Measurements from ENCODE around the gene SIGLEC7. TPM values are rescaled to one million over a fixed set of nuclear protein-coding genes. Genes with fewer than 3 reads are reported as not detected.

Gene SIGLEC7
- total and polyA plus RNA-seq, 10 of the 15 experiments (the other 5 are each of a cell fraction or from before 2014, with no cell fraction given): 0.15 TPM; not detected in 9

- no peak for TF ChIP-seq HSF1 (IDR thresholded peaks at IDR 0.05; ENCODE audit: low read depth, low read length)
- no peak for TF ChIP-seq PAX5 (IDR thresholded peaks at IDR 0.05; ENCODE audit: borderline replicate concordance, low read depth, low read length)
These were observed 22.5 kb upstream of the SIGLEC7 start (continued) for GRCh38 chr19:51119611-51120010.

- no peak overlapping the region for H2AFZ ChIP-seq (ENCODE audit: control insufficient read depth, low read depth, low read length)
These were observed 21.9 kb upstream of the SIGLEC7 start for GRCh38 chr19:51120160-51120559.

More at GRCh38 chr19:51120160-51120559, 21.9 kb upstream of the SIGLEC7 start:
- in situ Hi-C loops (cut with MboI) (no loop called here), intact Hi-C loops (cut with micrococcal nuclease; ENCODE audit: unreplicated experiment) (no loop called here)
- no peak overlapping the region for H3K4me2 ChIP-seq (ENCODE audit: control insufficient read depth, insufficient read depth)
- H3K9me3 ChIP-seq (replicated peaks; ENCODE audit: control insufficient read depth, insufficient read depth, low read length): no peaks in the 10 kb centered on the region
- no peaks in the 10 kb centered on the region for H3K79me2 ChIP-seq (ENCODE audit: control insufficient read depth, insufficient read depth, low read length)
- H3K4me3 ChIP-seq: no peak overlapping the region
- DNase-seq (ENCODE audit: low read depth, low spot score) (no peak), FAIRE-seq (no peak), ATAC-seq (no peak)
- H3K27me3 ChIP-seq (replicated peaks in 1 of 2; ENCODE audit: control insufficient read depth in 2 of 2, insufficient read depth in 2 of 2, low read length in 1 of 2): peaks cover 0 to 3% of the 10 kb centered on the region in 2 experiments; a peak in 2 of 4 replicates
- POLR2A ChIA-PET: no interaction called here
- CTCF ChIA-PET: no interaction called here
- no peaks in the 10 kb centered on the region for H3K36me3 ChIP-seq (ENCODE audit: control insufficient read depth in 2 of 2, insufficient read depth in 2 of 2, low read length in 1 of 2)
- RAD21 ChIA-PET (ENCODE audit: unreplicated experiment): no interaction called here
- WGBS (ENCODE audit: insufficient coverage, insufficient replicate concordance, low lambda C conversion rate, missing lambda C conversion rate): 37% methylated on average over 6 of the region's 6 CpGs
- H3K4me1 ChIP-seq (ENCODE audit: control insufficient read depth, insufficient read depth, low read length): no peaks in the 10 kb centered on the region; the same call in 1 of the 2 replicates
- TF ChIP-seq WRNIP1 (IDR thresholded peaks at IDR 0.05; ENCODE audit: borderline replicate concordance, low read depth, low read length) (no peak), CTCF (IDR thresholded peaks at IDR 0.05 in 2 of 3, conservative IDR thresholded peaks at IDR 0.05 in 1 of 3; ENCODE audit: control insufficient read depth in 2 of 3, extremely low read depth in 1 of 3, insufficient read depth in 1 of 3, low read depth in 3 of 3, low read length in 3 of 3) (no peak), DPF2 (IDR thresholded peaks at IDR 0.05) (no peak), BCL3 (IDR thresholded peaks at IDR 0.05; ENCODE audit: borderline replicate concordance, insufficient read depth, low read depth, low read length, poor library complexity, severe bottlenecking) (no peak), RELB (IDR thresholded peaks at IDR 0.05; ENCODE audit: low read depth) (no peak), SMARCA5 (IDR thresholded peaks at IDR 0.05) (no peak), RUNX3 (IDR thresholded peaks at IDR 0.05; ENCODE audit: low read length) (no peak), IRF5 (IDR thresholded peaks at IDR 0.05; ENCODE audit: borderline replicate concordance) (no peak), CBX5 (IDR thresholded peaks at IDR 0.05; ENCODE audit: low read depth) (no peak)
- no TSS peak for BruUV-seq (replicated peaks)
- no peak overlapping the region for H3K27ac ChIP-seq (ENCODE audit: control insufficient read depth, insufficient read depth)
- H4K20me1 ChIP-seq (ENCODE audit: control insufficient read depth, insufficient read depth): no peaks in the 10 kb centered on the region
- SMC1A ChIA-PET (ENCODE audit: uncharacterized antibody, unreplicated experiment): no interaction called here
- no peak overlapping the region for H3K9ac ChIP-seq (ENCODE audit: control insufficient read depth, insufficient read depth, low read length)

All from GM12878 (cell line).